ENCODE data around the gene SLAMF9. TPM values are rescaled to one million over a fixed set of nuclear protein-coding genes. Genes with fewer than 3 reads are reported as not detected.

The SLAMF9 gene
- total RNA-seq, 1 experiment from 2014 or later, result not detected

DNA sequence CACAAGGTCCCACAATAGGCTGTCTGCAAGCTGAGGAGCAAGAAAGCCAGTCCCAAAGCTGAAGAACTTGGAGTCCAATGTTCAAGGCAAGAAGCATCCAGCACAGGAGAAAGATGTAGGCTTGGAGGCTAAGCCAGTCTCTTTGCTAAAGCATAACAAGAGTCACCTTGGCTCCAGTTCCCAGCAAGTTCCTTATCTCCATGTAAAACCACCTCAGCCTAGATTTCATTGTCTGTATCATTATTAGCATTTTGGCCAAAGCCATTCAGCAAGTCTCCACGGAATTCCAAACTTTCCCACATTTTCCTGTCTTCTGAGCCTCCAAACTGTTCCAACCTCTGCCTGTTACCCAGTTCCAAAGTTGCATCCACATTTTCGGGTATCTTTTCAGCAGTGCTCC, 40.9 kb upstream of the SLAMF9 start (continued):
- TF ChIP-seq, protein P1, sequence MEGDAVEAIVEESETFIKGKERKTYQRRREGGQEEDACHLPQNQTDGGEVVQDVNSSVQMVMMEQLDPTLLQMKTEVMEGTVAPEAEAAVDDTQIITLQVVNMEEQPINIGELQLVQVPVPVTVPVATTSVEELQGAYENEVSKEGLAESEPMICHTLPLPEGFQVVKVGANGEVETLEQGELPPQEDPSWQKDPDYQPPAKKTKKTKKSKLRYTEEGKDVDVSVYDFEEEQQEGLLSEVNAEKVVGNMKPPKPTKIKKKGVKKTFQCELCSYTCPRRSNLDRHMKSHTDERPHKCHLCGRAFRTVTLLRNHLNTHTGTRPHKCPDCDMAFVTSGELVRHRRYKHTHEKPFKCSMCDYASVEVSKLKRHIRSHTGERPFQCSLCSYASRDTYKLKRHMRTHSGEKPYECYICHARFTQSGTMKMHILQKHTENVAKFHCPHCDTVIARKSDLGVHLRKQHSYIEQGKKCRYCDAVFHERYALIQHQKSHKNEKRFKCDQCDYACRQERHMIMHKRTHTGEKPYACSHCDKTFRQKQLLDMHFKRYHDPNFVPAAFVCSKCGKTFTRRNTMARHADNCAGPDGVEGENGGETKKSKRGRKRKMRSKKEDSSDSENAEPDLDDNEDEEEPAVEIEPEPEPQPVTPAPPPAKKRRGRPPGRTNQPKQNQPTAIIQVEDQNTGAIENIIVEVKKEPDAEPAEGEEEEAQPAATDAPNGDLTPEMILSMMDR (IDR thresholded peaks at IDR 0.05 in 2 of 3, conservative IDR thresholded peaks at IDR 0.05 in 1 of 3; ENCODE audit: borderline replicate concordance in 1 of 3, insufficient read depth in 1 of 3, low read depth in 2 of 3, low read length in 2 of 3), result no peak

- Histone ChIP-seq H3K9me2 (ENCODE audit: insufficient read depth) (peaks cover 2% of the 10 kb centered on the region; the same call in 1 of the 2 replicates), H3K27ac (ENCODE audit: low read depth, low read length) (no peak overlapping the region), H2AFZ (ENCODE audit: low read depth, low read length, poor library complexity, severe bottlenecking) (no peak overlapping the region), H4K20me1 (ENCODE audit: insufficient read depth) (no peaks in the 10 kb centered on the region), H3K27me3 (ENCODE audit: insufficient read depth, low read length) (no peaks in the 10 kb centered on the region), H3K9ac (ENCODE audit: low read length) (no peak overlapping the region), H3K36me3 (ENCODE audit: control insufficient read depth in 1 of 2, insufficient read depth in 2 of 2, low read length in 2 of 2) (no peaks in the 10 kb centered on the region), H3K4me2 (ENCODE audit: low read length) (no peak overlapping the region), H3K9me3 (ENCODE audit: control insufficient read depth in 1 of 2, insufficient read depth in 1 of 2, low read depth in 1 of 2, low read length in 2 of 2) (no peaks in the 10 kb centered on the region), H3K79me2 (ENCODE audit: insufficient read depth, low read length) (no peaks in the 10 kb centered on the region), H3K4me1 (ENCODE audit: control insufficient read depth in 1 of 2, insufficient read depth in 2 of 2, low read length in 2 of 2) (peaks cover 0 to 13% of the 10 kb centered on the region in 2 experiments; a peak in 2 of 4 replicates), H3K4me3 (replicated peaks in 1 of 2; ENCODE audit: low read depth in 1 of 2, low read length in 2 of 2) (no peak overlapping the region)
- POLR2A ChIA-PET, result no interaction called here
- intact Hi-C loops (cut with micrococcal nuclease), result no loop called here
- RAD21 ChIA-PET (ENCODE audit: low non-redundant PET in 1 of 2, low total read pairs in 2 of 2, uncharacterized antibody in 2 of 2, unreplicated experiment in 2 of 2), result no interaction called here
- DNase-seq (ENCODE audit: low read depth, low spot score) (no peak), ATAC-seq (no peak)
- no TSS peak for BruUV-seq (replicated peaks)
- TF ChIP-seq, protein P1 (IDR thresholded peaks at IDR 0.05 in 2 of 3, conservative IDR thresholded peaks at IDR 0.05 in 1 of 3; ENCODE audit: borderline replicate concordance in 1 of 3, insufficient read depth in 1 of 3, low read depth in 2 of 3, low read length in 2 of 3), result no peak
- TF ChIP-seq CEBPB (IDR thresholded peaks at IDR 0.05; ENCODE audit: low read depth), result no peak
- no peak for TF ChIP-seq EZH2 (IDR thresholded peaks at IDR 0.05)
- no peak for TF ChIP-seq POLR2A (IDR thresholded peaks at IDR 0.05; ENCODE audit: borderline replicate concordance, extremely low read depth, insufficient read depth, insufficient read length)
- TF ChIP-seq POLR2AphosphoS5 (IDR thresholded peaks at IDR 0.05; ENCODE audit: low read depth, low read length), result no peak
- TF ChIP-seq CBX3 (IDR thresholded peaks at IDR 0.05; ENCODE audit: low read depth), result no peak
- no peak for TF ChIP-seq EGR1 (IDR thresholded peaks at IDR 0.05; ENCODE audit: low read depth)
- CTCF ChIA-PET, result interaction anchor here (1.3 to 2.1 kb wide), 2 partner anchors 11 to 13 kb away, joined by 4 to 10 read pairs; no protein-coding TSS in a partner anchor
Observed at GRCh38 chr1:159993911-159994310, 39.9 kb upstream of the SLAMF9 start.
